Immature natural killer cell (primary cell): Measurements from ENCODE around the gene SYNE2. TPM values are rescaled to one million over a fixed set of nuclear protein-coding genes. Genes with fewer than 3 reads are reported as not detected.
A peak's percentile ranks its signal among the peaks of the same experiment; 100 is the strongest.

Source experiments
- DNase-seq, 3 donors: peaks; one replicate each; pipeline ENCODE4 v3.0.0; 2022; ENCODE audit warnings: mixed read lengths in 1 of 3
- H3K27ac Mint-ChIP-seq, 6 donors: one replicate each; pipeline ENCODE4 v1.8.0; 2020; ENCODE audit warnings: mixed read lengths in 6 of 6, mild to moderate bottlenecking in 5 of 6, inconsistent platforms in 4 of 6, moderate library complexity in 3 of 6
- H3K27me3 Mint-ChIP-seq, 3 donors: one replicate each; pipeline ENCODE4 v1.8.0; 2020 to 2021; ENCODE audit warnings: low read depth in 3 of 3, mild to moderate bottlenecking in 3 of 3, mixed read lengths in 3 of 3, moderate library complexity in 3 of 3, inconsistent platforms in 1 of 3
- H3K36me3 Mint-ChIP-seq, 3 donors: one replicate each; pipeline ENCODE4 v1.8.0; 2020; ENCODE audit warnings: mixed read lengths in 3 of 3, inconsistent platforms in 2 of 3, mild to moderate bottlenecking in 2 of 3
- H3K4me1 Mint-ChIP-seq, 2 donors: one replicate each; pipeline ENCODE4 v1.8.0; 2020; ENCODE audit warnings: inconsistent platforms in 2 of 2, mild to moderate bottlenecking in 2 of 2, mixed read lengths in 2 of 2, moderate library complexity in 1 of 2
- H3K4me3 Mint-ChIP-seq, 5 donors: one replicate each; pipeline ENCODE4 v1.8.0; 2020; ENCODE audit warnings: mild to moderate bottlenecking in 5 of 5, mixed read lengths in 5 of 5, inconsistent platforms in 3 of 5, moderate library complexity in 3 of 5
- H3K9me3 Mint-ChIP-seq, 6 donors: one replicate each; pipeline ENCODE4 v1.8.0; 2020; ENCODE audit warnings: mild to moderate bottlenecking in 6 of 6, mixed read lengths in 6 of 6, inconsistent platforms in 4 of 6, moderate library complexity in 3 of 6
- polyA plus RNA-seq, 3 donors: library from polyadenylated mRNA; unstranded; fragments of 300-500 nt; fragmentation: Illumina TruSeq; gene quantifications; one replicate each; pipeline ENCODE4 v1.2.3, GENCODE V29; 2021

SYNE2 gene
- polyA plus RNA-seq, 3 donors from 2014 or later = 14.0 to 116 (median 20.0) TPM

DNA sequence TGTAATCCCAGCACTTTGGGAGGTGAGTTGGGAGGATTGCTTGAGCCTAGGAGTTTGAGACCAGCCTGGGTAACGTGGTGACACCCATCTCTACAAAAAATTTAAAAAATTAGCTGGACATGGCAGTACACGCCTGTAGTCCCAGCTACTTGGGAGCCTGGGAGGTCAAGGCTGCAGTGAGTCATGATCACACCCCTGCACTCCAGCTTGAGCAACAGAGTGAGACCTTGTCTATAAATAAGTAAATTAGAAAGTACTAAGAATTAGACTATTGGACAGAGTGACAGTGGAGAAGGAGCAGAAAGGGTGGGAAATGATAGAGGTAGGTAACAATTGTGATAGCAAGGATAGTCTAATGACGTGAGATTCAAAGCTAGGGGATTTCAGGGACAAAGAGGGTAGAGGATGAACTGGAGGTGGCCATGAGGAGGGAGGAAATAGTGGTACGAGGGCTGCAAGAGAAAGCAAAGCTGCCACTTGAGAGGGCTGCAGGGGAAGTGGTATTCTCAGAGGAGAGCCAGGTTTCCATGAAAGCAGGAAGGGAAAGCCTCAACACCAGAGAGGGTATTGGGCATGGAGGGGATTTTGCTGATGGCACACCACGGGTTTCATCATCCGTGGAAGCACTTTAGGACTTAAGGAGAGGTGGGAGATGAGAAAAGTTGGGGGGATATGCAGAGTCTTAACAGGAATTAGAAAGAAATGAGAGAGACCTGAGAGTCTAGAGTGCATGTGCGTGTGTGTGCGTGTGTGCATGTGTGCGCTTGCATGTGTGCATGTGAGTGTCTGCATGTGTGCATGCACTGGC is 85.6 kb downstream of the SYNE2 start:
- Mint-ChIP-seq H3K36me3 (peaks cover 5 to 14% (median 8%) of the 10 kb centered on the region in 3 donors), H3K27ac (no peak overlapping the region), H3K4me3 (no peak overlapping the region), H3K27me3 (peaks cover 0 to 3% (median 0%) of the 10 kb centered on the region in 3 donors), H3K4me1 (peaks cover 32 to 49% of the 10 kb centered on the region in 2 donors), H3K9me3 (no peaks in the 10 kb centered on the region)
- DNase-seq = peak; percentile 7 to 21 (median 16)

DNA sequence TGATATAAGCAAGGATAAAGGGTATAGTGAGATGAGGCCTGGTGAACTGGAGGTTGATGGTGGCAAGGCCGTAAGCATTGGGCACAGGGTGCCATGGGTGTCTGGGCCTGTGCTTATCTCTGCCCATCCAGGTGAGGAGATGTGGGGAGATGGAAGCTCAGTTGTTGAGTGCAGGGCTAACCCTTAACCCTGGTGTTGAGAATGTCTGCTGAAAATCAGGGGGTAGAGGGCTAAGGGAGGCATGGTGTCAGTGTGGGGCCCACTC is 86.1 kb downstream of the SYNE2 start:
- no peak for DNase-seq
- Mint-ChIP-seq H3K4me1 (peaks cover 32 to 43% of the 10 kb centered on the region in 2 donors), H3K27me3 (peaks cover 0 to 3% (median 0%) of the 10 kb centered on the region in 3 donors), H3K27ac (no peak overlapping the region), H3K4me3 (no peak overlapping the region), H3K9me3 (no peaks in the 10 kb centered on the region), H3K36me3 (peaks cover 5 to 14% (median 8%) of the 10 kb centered on the region in 3 donors)

DNA sequence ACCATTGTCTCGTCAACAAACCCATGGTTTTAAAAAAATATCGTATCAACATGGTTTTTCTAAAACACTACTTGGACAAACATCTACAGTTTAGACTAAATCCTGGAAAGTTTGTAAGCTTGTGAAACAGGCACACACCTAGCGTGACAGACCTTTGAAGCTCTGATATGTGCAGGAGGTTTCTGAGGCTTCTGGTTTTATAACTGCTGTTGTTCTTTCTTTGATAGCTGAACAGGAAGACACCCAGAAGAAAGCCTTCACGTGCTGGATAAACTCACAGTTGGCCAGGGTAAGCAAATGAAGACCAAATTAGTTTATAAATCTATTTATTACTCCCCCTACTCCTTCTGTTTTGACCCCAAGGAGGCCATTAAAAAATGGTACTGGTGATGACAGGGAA is 87.6 kb downstream of the SYNE2 start:
- H3K27me3 Mint-ChIP-seq = peaks cover 0 to 3% (median 0%) of the 10 kb centered on the region in 3 donors
- H3K4me1 Mint-ChIP-seq = peaks cover 24 to 29% of the 10 kb centered on the region in 2 donors
- H3K36me3 Mint-ChIP-seq = peaks cover 5 to 14% (median 11%) of the 10 kb centered on the region in 3 donors
- peak overlapping the region in 5 of 6 donors; percentile 63 to 81 (median 73) for H3K27ac Mint-ChIP-seq
- H3K9me3 Mint-ChIP-seq = no peaks in the 10 kb centered on the region
- H3K4me3 Mint-ChIP-seq = peak overlapping the region; percentile 10 to 53 (median 43)
- DNase-seq = no peak

DNA sequence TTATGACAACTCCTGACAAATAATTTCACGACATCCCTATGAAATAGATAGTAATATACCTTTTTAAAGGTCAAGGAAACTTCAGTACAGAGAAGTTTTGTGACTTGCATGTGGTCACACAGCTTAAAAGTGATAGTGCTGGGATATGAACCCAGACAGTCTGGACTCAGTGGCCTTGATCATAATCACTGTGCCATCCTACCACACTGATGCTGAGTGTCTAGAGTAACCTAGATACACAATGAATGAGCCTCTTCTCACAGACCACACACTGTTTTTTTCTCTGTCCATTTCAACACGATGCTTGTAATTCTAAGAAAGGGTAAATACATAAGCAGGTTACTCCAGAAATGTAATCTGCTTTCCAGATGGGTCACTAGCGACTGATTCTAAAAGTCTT is 88.2 kb downstream of the SYNE2 start:
- no peaks in the 10 kb centered on the region for H3K9me3 Mint-ChIP-seq
- H3K4me3 Mint-ChIP-seq = peak overlapping the region in 1 of 5 donors; percentile 53
- peaks cover 22 to 26% of the 10 kb centered on the region in 2 donors for H3K4me1 Mint-ChIP-seq
- peak overlapping the region in 3 of 6 donors; percentile 32 to 84 (median 78) for H3K27ac Mint-ChIP-seq
- no peak for DNase-seq
- H3K36me3 Mint-ChIP-seq = peaks cover 5 to 14% (median 11%) of the 10 kb centered on the region in 3 donors
- peaks cover 0 to 3% (median 0%) of the 10 kb centered on the region in 3 donors for H3K27me3 Mint-ChIP-seq

DNA sequence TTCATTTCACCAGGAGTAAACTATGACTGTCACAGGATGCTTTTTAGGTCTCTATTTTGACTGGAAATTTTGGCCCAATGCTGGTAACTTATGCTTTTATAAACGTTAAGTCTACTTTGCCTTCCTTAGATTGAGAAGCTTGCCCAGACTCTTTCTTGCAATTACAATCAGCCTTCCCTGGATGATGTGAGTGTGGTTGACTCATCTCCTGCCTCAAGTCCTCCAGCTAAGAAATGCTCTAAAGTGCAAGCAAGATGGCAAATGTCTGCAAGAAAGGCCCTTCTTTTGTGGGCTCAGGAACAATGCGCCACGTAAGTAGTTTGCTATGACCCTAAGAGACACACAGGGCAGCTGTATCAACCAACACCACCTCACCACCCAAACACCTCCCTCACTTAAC is 96.9 kb downstream of the SYNE2 start:
- H3K27me3 Mint-ChIP-seq = peaks cover 0 to 2% (median 1%) of the 10 kb centered on the region in 3 donors
- H3K4me3 Mint-ChIP-seq = no peak overlapping the region
- DNase-seq = no peak
- H3K27ac Mint-ChIP-seq = peak overlapping the region in 1 of 6 donors; percentile 46
- peaks cover 0 to 12% of the 10 kb centered on the region in 2 donors for H3K4me1 Mint-ChIP-seq
- no peaks in the 10 kb centered on the region for H3K9me3 Mint-ChIP-seq
- H3K36me3 Mint-ChIP-seq = peaks cover 14 to 26% (median 19%) of the 10 kb centered on the region in 3 donors

DNA sequence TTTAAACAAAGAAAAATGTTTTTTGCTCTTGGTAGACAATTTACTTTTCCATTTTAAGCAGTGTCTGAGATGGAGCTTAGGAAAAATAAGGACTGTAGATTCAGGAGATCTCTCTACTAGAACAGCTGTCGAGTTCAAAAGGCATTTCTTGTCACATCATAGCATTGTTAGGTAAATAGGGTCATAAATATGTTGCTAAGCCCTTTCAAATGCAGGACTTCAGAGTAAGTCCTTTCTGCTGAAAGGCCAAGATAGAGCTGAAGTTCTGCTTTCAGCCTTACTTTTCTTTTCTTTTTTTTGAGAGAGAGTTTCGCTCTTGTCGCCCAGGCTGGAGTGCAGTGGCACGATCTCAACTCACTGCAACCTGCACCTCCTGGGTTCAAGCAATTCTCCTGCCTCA is 98.2 kb downstream of the SYNE2 start:
- Mint-ChIP-seq H3K4me1 (peaks cover 0 to 12% of the 10 kb centered on the region in 2 donors), H3K27ac (no peak overlapping the region), H3K36me3 (peaks cover 10 to 26% (median 21%) of the 10 kb centered on the region in 3 donors), H3K9me3 (no peaks in the 10 kb centered on the region), H3K4me3 (no peak overlapping the region), H3K27me3 (peaks cover 0 to 2% (median 1%) of the 10 kb centered on the region in 3 donors)
- no peak for DNase-seq

DNA sequence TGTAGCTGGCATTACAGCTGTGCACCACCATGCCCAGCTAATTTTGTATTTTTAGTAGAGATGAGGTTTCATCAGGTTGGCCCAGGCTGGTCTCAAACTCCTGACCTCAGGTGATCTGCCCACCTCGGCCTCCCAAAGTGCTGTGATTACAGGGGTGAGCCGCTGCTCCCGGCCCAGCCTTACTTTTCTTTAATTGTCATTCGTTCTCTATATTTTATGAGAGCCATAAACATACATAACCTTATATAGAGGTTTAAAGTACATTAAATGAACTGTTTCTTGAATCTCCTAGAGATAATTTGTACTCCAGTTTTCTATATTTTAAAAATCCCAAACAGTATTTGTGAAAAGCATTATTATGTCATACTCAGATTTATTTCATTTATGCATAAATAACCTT is 98.6 kb downstream of the SYNE2 start:
- Mint-ChIP-seq H3K27ac (no peak overlapping the region), H3K4me1 (peaks cover 0 to 12% of the 10 kb centered on the region in 2 donors), H3K27me3 (peaks cover 0 to 2% (median 1%) of the 10 kb centered on the region in 3 donors), H3K4me3 (no peak overlapping the region), H3K9me3 (no peaks in the 10 kb centered on the region), H3K36me3 (peaks cover 10 to 26% (median 22%) of the 10 kb centered on the region in 3 donors)
- DNase-seq = no peak

DNA sequence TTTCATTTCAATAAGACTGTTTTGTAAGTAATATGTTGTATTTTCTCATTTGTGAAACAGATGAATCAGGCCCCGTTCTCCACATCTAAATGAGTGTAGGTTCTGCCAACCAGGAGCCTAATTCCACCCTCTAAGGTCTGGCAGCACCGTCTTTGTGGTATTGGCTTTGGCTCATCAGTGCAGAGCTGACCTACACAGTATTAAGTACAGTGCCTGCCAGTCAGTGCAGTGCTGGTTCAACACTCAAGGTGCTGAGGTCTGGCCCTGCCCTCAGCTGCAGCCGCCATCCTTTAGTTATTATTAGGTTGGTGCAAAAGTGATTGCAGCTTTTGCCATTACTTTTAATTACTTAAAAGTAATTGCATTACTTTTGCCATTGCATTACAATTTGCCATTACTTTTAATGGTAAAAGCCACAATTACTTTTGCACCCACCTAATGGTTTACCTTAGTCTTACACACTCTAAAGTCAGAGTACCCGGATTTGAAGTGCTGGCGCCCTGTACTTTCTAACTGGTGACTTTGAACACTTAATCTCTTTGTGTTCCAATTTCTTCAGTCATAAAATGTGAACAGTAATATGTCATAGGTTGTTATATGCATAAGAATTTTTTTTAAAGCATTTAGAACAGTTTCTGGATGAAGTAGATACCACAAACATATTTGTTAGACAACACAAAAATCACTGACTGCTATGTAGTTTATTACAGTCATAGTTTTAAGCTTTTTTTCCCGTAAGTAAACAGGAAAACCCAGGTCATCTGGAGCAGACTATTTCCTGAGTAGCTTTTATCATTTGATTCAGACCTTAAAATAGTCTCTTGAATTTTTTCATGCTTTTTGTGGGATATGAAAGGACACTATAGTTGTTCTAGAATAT is 99.5 kb downstream of the SYNE2 start:
- Mint-ChIP-seq H3K27me3 (peaks cover 0 to 2% (median 1%) of the 10 kb centered on the region in 3 donors), H3K4me1 (peaks cover 0 to 12% of the 10 kb centered on the region in 2 donors), H3K4me3 (no peak overlapping the region), H3K36me3 (peaks cover 10 to 26% (median 22%) of the 10 kb centered on the region in 3 donors), H3K27ac (peak overlapping the region in 5 of 6 donors; percentile 11 to 59 (median 23)), H3K9me3 (no peaks in the 10 kb centered on the region)
- no peak for DNase-seq

DNA sequence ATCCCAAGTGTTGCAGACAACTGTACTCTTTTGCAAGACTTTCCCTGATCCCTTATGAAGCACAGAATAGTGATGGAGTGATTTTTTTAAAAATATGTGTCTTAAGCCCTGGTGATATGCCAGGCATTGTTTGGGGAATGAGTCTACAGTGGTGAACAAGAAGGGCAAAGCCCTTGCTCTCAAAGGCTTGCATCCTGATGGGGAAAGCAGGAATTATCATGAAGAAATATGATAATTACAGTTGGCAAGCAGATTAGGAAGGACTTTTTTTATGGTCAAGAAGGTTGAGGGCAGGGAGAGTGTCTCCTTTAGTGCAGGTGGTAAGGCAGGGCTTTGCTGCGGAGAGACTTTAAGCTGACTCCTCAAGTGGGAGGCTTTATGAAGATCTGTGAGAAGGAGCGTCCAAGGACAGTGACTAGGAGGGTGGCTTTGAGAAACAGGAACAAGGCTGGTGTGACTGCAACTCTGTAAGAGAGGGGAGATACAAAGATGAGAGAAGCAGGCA is 100.2 kb downstream of the SYNE2 start:
- Mint-ChIP-seq H3K9me3 (no peaks in the 10 kb centered on the region), H3K4me1 (peaks cover 0 to 12% of the 10 kb centered on the region in 2 donors), H3K27ac (peak overlapping the region in 5 of 6 donors; percentile 11 to 59 (median 23)), H3K27me3 (peaks cover 0 to 2% (median 1%) of the 10 kb centered on the region in 3 donors), H3K4me3 (no peak overlapping the region), H3K36me3 (peaks cover 10 to 26% (median 22%) of the 10 kb centered on the region in 3 donors)
- DNase-seq = no peak

DNA sequence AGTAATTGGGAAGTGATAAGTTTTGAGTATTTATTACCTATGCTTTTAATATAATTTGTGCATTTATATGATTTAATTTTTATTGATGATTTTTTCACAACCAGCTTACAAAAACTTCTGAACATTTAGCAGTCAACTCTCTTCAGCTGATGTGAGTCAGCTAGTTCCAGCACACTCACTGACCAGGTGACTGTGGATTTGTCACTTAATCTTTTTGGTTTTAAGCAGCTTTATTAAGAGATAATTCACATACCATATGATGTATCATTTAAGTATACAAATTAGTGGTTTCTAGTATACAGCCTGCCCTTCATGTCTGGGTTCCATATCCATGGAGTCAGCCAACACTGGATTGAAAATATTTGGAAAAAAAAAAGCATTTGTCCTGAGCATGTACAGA is 103.5 kb downstream of the SYNE2 start:
- peaks cover 0 to 12% of the 10 kb centered on the region in 2 donors for H3K4me1 Mint-ChIP-seq
- no peak for DNase-seq
- H3K9me3 Mint-ChIP-seq = no peaks in the 10 kb centered on the region
- H3K36me3 Mint-ChIP-seq = peaks cover 21 to 23% (median 23%) of the 10 kb centered on the region in 3 donors
- H3K27ac Mint-ChIP-seq = peak overlapping the region in 2 of 6 donors; percentile 22 to 29
- peaks cover 0 to 3% (median 1%) of the 10 kb centered on the region in 3 donors for H3K27me3 Mint-ChIP-seq
- no peak overlapping the region for H3K4me3 Mint-ChIP-seq

DNA sequence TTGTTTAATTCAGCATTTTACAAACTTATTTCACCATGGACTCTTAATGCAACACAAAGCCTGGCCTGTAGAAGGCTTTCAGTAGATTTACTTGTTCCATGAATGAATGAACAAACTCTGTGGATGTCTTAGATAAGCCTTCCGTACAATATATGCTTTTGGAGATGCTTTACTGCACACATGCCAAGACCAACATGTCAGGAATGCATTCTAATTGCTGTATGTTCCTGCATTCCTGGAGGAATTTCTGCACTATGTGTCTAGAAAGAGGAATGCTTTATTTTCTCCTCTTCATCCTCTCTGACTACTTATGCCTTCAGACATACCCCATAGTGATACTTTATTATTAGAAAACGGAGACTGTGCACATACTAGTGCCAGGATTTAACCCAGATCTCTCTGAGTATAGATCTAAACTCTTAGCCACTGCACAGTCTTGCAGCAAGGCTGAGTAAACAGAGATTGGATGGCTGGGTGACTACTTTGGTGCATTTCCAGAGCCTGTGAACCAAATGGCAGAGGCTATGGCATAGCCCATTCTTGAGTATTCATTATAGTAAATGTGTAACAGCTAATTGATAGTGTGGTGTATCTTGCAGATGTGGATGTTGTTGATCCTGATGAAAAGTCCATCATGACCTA is 108.2 kb downstream of the SYNE2 start:
- Mint-ChIP-seq H3K27ac (no peak overlapping the region), H3K4me1 (no peaks in the 10 kb centered on the region), H3K4me3 (no peak overlapping the region), H3K9me3 (no peaks in the 10 kb centered on the region), H3K36me3 (peaks cover 7 to 10% (median 9%) of the 10 kb centered on the region in 3 donors), H3K27me3 (peaks cover 0 to 1% (median 1%) of the 10 kb centered on the region in 3 donors)
- DNase-seq = no peak

DNA sequence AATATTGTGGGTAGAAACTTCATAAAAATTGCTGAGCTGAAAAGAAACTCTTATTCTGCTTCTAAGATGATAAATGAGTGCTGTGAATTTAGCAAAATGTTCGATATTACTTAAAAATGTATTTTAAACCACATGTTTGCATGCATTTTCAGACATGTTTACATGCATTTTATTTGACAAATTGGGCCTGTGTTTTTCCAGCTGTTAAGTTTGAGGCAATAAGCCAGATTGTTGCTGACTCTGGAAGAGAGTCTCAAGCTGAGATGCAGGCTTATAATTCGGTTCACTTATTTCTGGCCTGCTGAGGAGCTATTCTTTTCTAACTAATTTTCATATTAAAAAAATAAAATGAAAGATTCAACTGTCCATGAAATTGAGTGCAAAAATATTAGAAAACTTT is 110.1 kb downstream of the SYNE2 start:
- H3K4me1 Mint-ChIP-seq = no peaks in the 10 kb centered on the region
- no peak overlapping the region for H3K4me3 Mint-ChIP-seq
- H3K27me3 Mint-ChIP-seq = peaks cover 0 to 3% (median 1%) of the 10 kb centered on the region in 3 donors
- H3K27ac Mint-ChIP-seq = no peak overlapping the region
- no peaks in the 10 kb centered on the region for H3K9me3 Mint-ChIP-seq
- H3K36me3 Mint-ChIP-seq = peaks cover 10 to 12% (median 11%) of the 10 kb centered on the region in 3 donors
- no peak for DNase-seq

DNA sequence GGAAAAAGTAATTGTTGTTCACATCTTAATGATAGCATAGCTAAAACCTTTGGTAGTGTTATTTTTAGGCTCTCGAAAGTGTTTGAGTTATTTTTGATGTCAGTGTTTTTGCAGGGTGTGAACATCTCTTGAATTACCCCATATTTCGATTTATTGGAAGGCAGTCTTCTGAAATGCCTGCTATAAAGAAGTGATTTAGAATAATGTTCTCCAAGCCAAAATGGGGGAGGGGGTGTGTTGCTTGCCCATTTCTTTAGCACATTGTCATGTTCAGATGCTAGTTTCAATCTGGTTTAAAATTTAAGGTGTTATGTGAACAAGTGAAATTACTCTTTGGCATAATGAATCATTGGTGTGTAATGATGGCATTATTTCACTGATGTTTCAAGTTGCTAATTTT is 110.6 kb downstream of the SYNE2 start:
- Mint-ChIP-seq H3K4me3 (no peak overlapping the region), H3K9me3 (no peaks in the 10 kb centered on the region), H3K36me3 (peaks cover 10 to 12% (median 11%) of the 10 kb centered on the region in 3 donors), H3K4me1 (no peaks in the 10 kb centered on the region), H3K27me3 (peaks cover 0 to 3% (median 1%) of the 10 kb centered on the region in 3 donors), H3K27ac (peak overlapping the region in 3 of 6 donors; percentile 4 to 55 (median 7))
- DNase-seq = no peak
